Keratinocyte (primary cell): Measurements from ENCODE around the gene SLC37A1.

Source experiments
- EZH2 ChIP-seq: IDR thresholded peaks from one replicate; pipeline ENCODE4 v1.6.1; 2012; ENCODE audit warnings: inconsistent platforms, mild to moderate bottlenecking, low read length, moderate library complexity
- TF ChIP-seq, protein P1 (sequence below), 3 experiments: IDR thresholded peaks in 1 of 3; conservative IDR thresholded peaks in 1 of 3; optimal IDR thresholded peaks in 1 of 3; 2 replicates in 2 of 3; 3 replicates in 1 of 3; pipeline versions ENCODE3 to v1.5.1; 2011; ENCODE audit warnings: low read length in 3 of 3, mild to moderate bottlenecking in 3 of 3, moderate library complexity in 2 of 3, control low read depth in 1 of 3, inconsistent platforms in 1 of 3; ENCODE audit not compliant: insufficient read depth in 2 of 3; ENCODE audit errors: extremely low read depth in 1 of 3

DNA sequence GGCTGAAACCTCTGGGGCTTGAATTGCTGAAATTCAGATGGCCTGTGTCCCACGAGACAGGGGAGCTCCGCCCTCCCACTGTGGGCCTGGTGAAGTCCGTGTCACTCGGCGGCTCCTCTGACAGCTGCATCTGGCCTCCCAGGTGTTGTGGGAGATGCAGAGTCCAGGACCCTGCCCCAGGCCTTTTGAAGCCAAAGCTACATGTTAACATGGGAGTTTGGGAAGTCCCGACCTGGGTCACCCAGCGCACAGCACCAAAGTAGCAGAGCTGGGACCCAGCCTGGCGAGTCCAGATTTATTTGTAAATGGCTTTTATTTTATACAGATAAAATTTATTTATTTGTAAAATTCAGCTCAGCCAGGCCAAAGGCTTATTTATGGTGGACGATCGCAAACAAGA, 28.9 kb downstream of the SLC37A1 start:
- TF ChIP-seq, protein P1, sequence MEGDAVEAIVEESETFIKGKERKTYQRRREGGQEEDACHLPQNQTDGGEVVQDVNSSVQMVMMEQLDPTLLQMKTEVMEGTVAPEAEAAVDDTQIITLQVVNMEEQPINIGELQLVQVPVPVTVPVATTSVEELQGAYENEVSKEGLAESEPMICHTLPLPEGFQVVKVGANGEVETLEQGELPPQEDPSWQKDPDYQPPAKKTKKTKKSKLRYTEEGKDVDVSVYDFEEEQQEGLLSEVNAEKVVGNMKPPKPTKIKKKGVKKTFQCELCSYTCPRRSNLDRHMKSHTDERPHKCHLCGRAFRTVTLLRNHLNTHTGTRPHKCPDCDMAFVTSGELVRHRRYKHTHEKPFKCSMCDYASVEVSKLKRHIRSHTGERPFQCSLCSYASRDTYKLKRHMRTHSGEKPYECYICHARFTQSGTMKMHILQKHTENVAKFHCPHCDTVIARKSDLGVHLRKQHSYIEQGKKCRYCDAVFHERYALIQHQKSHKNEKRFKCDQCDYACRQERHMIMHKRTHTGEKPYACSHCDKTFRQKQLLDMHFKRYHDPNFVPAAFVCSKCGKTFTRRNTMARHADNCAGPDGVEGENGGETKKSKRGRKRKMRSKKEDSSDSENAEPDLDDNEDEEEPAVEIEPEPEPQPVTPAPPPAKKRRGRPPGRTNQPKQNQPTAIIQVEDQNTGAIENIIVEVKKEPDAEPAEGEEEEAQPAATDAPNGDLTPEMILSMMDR (optimal IDR thresholded peaks at IDR 0.05 in 1 of 3, IDR thresholded peaks at IDR 0.05 in 1 of 3, conservative IDR thresholded peaks at IDR 0.05 in 1 of 3; ENCODE audit: extremely low read depth in 1 of 3, insufficient read depth in 2 of 3, low read length in 3 of 3), result no peak
- TF ChIP-seq EZH2, result no peak
